DMS114 treated with DMSO at 0.1 percent for 48 hours (cell line): ENCODE data around the gene LOXL1.

Experiments
- DNase-seq: peaks from one replicate; lab custom pipeline; 2025; ENCODE audit not compliant: unreplicated experiment; lab: John Stamatoyannopoulos, UW

LOXL1 gene

GRCh38 chr15:73926219-73927002 lies at the start of gene LOXL1:
LOXL1 (plus strand) TSS chr15:73926462; CDS start chr15:73926784, 322 bp downstream.
- no peak for DNase-seq

- DNase-seq = no peak
Measured at GRCh38 chr15:73879426-73879825, 46.8 kb upstream of the LOXL1 start.

GRCh38 chr15:73881579-73882320 lies 44.5 kb upstream of the LOXL1 start:
- no peak for DNase-seq

- no peak for DNase-seq
Measured at GRCh38 chr15:73882761-73883419, 43.4 kb upstream of the LOXL1 start.

GRCh38 chr15:73884159-73884558 lies 42.1 kb upstream of the LOXL1 start:
- DNase-seq = no peak

- DNase-seq = no peak
Measured at GRCh38 chr15:73885954-73886700, 40.1 kb upstream of the LOXL1 start.

GRCh38 chr15:73886717-73887345 lies 39.4 kb upstream of the LOXL1 start:
- no peak for DNase-seq

- DNase-seq = no peak
Measured at GRCh38 chr15:73887481-73887880, 38.8 kb upstream of the LOXL1 start.

GRCh38 chr15:73888224-73889041 lies 37.8 kb upstream of the LOXL1 start:
- DNase-seq = no peak

- no peak for DNase-seq
Measured at GRCh38 chr15:73889053-73889761, 37.1 kb upstream of the LOXL1 start.

- DNase-seq = no peak
Measured at GRCh38 chr15:73889762-73890124, 36.5 kb upstream of the LOXL1 start.

- no peak for DNase-seq
Measured at GRCh38 chr15:73891328-73892315, 34.6 kb upstream of the LOXL1 start.

GRCh38 chr15:73892446-73893226 lies 33.6 kb upstream of the LOXL1 start:
- DNase-seq = no peak

GRCh38 chr15:73894133-73894814 lies 32.0 kb upstream of the LOXL1 start:
- no peak for DNase-seq

GRCh38 chr15:73897441-73898261 lies 28.6 kb upstream of the LOXL1 start:
- peak; percentile 26 for DNase-seq
